ENCODE measurements around the gene ZG16B. TPM values are rescaled to one million over a fixed set of nuclear protein-coding genes. Genes with fewer than 3 reads are reported as not detected.

Gene ZG16B
- total RNA-seq, 4 donors from 2014 or later: 0.34 to 38.5 (median 0.44) TPM; not detected in 1

- 80% methylated on average over 2 of the region's 20 CpGs for WGBS, 2 donors
- H3K36me3 ChIP-seq: no peaks in the 10 kb centered on the region
- H3K27me3 ChIP-seq: peaks cover 0 to 91% (median 0%) of the 10 kb centered on the region in 4 donors
- no peaks in the 10 kb centered on the region for H3K9me3 ChIP-seq
- DNase-seq: no peak
- peaks cover 0 to 9% (median 4%) of the 10 kb centered on the region in 3 donors for H3K4me1 ChIP-seq
- no peak overlapping the region for H3K27ac ChIP-seq
- intact Hi-C loops (cut with DNase I): no loop called here
- TF ChIP-seq, protein P1, sequence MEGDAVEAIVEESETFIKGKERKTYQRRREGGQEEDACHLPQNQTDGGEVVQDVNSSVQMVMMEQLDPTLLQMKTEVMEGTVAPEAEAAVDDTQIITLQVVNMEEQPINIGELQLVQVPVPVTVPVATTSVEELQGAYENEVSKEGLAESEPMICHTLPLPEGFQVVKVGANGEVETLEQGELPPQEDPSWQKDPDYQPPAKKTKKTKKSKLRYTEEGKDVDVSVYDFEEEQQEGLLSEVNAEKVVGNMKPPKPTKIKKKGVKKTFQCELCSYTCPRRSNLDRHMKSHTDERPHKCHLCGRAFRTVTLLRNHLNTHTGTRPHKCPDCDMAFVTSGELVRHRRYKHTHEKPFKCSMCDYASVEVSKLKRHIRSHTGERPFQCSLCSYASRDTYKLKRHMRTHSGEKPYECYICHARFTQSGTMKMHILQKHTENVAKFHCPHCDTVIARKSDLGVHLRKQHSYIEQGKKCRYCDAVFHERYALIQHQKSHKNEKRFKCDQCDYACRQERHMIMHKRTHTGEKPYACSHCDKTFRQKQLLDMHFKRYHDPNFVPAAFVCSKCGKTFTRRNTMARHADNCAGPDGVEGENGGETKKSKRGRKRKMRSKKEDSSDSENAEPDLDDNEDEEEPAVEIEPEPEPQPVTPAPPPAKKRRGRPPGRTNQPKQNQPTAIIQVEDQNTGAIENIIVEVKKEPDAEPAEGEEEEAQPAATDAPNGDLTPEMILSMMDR (IDR thresholded peaks at IDR 0.05): no peak
- no peak for TF ChIP-seq POLR2A (IDR thresholded peaks at IDR 0.05)
- H3K4me3 ChIP-seq: no peak overlapping the region
Measured at GRCh38 chr16:2814551-2815298, 15.4 kb upstream of the ZG16B start.

- H3K27ac ChIP-seq: no peak overlapping the region
- TF ChIP-seq, protein P1 (IDR thresholded peaks at IDR 0.05): no peak
- no peak for TF ChIP-seq POLR2A (IDR thresholded peaks at IDR 0.05)
- H3K4me3 ChIP-seq: no peak overlapping the region
- H3K9me3 ChIP-seq: no peaks in the 10 kb centered on the region
- intact Hi-C loops (cut with DNase I): no loop called here
- H3K4me1 ChIP-seq: peaks cover 0 to 9% (median 4%) of the 10 kb centered on the region in 3 donors
- peaks cover 0 to 91% (median 0%) of the 10 kb centered on the region in 4 donors for H3K27me3 ChIP-seq
- WGBS, 2 donors: 89% methylated on average over 5 of the region's 10 CpGs; no CpG with 5 or more reads in 1 of the 2 donors
- H3K36me3 ChIP-seq: no peaks in the 10 kb centered on the region
- DNase-seq: no peak
Measured at GRCh38 chr16:2815299-2815771, 14.8 kb upstream of the ZG16B start.

GRCh38 chr16:2816751-2817339, 13.3 kb upstream of the ZG16B start, which contains the start of gene PRSS21:
Gene PRSS21 (plus strand): TSS chr16:2817237. CDS start chr16:2817269, 32 bp downstream.
- WGBS, 2 donors: 79% methylated on average over 5 of the region's 28 CpGs; no CpG with 5 or more reads in 1 of the 2 donors
- H3K27me3 ChIP-seq: peaks cover 0 to 93% (median 0%) of the 10 kb centered on the region in 4 donors
- H3K27ac ChIP-seq: no peak within 1 kb of the TSS
- H3K4me1 ChIP-seq: peaks cover 0 to 6% (median 4%) of the 10 kb centered on the region in 3 donors
- H3K9me3 ChIP-seq: no peaks in the 10 kb centered on the region
- no peak for DNase-seq
- TF ChIP-seq, protein P1 (IDR thresholded peaks at IDR 0.05): peak in 1 of 6 experiments; percentile 10
- TF ChIP-seq POLR2A (IDR thresholded peaks at IDR 0.05): no peak
- intact Hi-C loops (cut with DNase I): no loop called here
- H3K4me3 ChIP-seq: peak within 1 kb of the TSS in 3 of 4 donors; percentile 2 to 32 (median 23)
- no peaks in the 10 kb centered on the region for H3K36me3 ChIP-seq

DNA sequence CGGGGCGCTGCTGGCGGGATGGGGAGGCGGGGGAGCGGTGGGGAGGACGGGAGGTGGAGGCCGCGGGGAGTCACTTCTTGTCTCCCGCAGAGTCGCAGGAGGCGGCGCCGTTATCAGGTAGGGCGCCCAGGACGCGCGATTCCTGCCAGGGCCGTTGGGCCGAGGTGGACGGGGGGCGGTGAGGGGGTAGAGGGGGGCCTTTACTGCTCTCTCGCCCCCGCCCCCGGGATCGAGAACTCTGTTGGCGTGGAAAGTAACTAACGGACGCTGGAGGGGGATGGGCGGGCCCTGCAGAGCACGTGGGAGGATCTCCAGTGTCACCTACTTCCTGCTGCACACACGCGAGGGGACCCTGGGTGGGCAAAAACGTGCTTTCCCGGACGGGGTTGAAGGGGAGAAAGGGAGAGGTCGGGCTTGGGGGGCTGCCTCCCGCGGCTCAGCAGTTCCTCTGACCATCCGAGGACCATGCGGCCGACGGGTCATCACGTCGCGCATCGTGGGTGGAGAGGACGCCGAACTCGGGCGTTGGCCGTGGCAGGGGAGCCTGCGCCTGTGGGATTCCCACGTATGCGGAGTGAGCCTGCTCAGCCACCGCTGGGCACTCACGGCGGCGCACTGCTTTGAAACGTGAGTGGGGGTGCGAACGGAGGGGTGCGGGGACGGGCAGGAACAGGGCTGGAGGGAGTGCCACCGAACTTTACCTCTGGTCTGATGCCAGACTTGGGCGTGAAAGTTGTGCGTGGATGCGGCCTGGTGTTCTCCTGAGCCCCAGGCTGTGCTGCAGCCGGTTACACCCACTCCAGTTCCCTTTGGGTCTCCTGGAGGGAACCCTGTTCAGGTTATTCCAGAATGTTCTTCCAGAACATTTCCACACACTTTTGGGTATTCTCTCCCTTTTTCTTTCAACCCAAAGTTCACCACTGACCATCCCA, 12.5 kb upstream of the ZG16B start:
- no peaks in the 10 kb centered on the region for H3K36me3 ChIP-seq
- 44 to 69% methylated on average over 12 to 22 of the region's 68 CpGs for WGBS, 2 donors
- intact Hi-C loops (cut with DNase I): no loop called here
- no peaks in the 10 kb centered on the region for H3K4me1 ChIP-seq
- H3K27ac ChIP-seq: no peak overlapping the region
- peak overlapping the region in 3 of 4 donors; percentile 2 to 32 (median 23) for H3K4me3 ChIP-seq
- DNase-seq: no peak
- TF ChIP-seq, protein P1 (IDR thresholded peaks at IDR 0.05): no peak
- TF ChIP-seq POLR2A (IDR thresholded peaks at IDR 0.05): no peak
- peaks cover 0 to 91% (median 0%) of the 10 kb centered on the region in 4 donors for H3K27me3 ChIP-seq
- H3K9me3 ChIP-seq: no peaks in the 10 kb centered on the region
